ENCODE data around the gene ATXN1.
"Not testable (repeated sequence)": the region's sequence is repeated elsewhere in the genome, so short reads cannot be mapped to it uniquely, and the experiment has no call there.

ATXN1 gene

DNA sequence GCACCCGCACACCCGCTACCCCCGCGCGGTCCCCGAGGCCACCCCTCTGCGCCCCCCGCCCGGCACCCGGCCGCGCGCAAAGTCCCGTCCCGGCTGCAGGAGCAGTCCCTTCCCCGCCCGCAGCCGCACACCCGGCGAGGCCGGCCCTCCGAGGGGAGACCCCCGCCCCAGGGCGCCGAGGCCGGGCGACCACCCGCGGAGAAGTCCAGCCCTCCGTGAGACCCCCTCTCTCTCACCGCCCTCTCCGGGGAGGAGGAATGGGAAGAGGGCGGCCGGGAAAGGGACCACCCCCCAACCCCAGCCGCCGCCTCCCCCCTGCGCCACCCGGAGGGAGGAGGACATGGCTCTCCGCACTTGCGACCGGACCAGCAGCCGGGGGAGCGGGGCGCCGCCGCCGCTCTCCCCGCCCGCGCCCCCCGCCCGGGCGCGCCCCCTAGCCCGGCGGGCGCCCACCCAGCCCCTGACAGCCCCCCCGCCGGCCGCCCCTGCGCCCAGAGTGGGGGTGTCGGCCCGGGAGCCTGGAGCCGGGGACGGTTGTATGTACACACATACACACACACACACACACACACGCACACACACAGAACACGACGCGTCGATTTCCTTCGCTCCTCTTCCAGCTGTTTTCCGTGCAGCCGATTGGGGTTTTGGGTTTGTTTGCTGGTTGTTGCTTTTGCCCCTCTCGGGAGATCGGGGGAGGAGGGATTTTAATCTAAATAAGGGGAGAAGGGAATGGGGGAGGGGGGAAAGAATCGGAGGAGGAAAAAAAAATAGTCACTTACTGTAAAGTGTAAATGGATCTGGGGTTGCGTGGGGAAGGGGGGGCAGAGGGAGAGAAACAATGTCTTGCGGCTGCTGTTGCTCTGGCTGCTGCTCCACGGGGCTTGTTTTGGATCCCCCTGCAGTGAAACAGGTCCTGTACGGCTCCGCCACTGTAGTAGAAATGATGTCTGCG is at the start of gene ATXN1:
Gene ATXN1 (minus strand): TSS at position 945 of the 955 bp plus-strand sequence.
- peak; percentile 46 for DNase-seq (ENCODE audit: low spot score)

GRCh38 chr6:16810411-16810810 is 49.2 kb upstream of the ATXN1 start:
- DNase-seq (ENCODE audit: low spot score), result no peak

DNA sequence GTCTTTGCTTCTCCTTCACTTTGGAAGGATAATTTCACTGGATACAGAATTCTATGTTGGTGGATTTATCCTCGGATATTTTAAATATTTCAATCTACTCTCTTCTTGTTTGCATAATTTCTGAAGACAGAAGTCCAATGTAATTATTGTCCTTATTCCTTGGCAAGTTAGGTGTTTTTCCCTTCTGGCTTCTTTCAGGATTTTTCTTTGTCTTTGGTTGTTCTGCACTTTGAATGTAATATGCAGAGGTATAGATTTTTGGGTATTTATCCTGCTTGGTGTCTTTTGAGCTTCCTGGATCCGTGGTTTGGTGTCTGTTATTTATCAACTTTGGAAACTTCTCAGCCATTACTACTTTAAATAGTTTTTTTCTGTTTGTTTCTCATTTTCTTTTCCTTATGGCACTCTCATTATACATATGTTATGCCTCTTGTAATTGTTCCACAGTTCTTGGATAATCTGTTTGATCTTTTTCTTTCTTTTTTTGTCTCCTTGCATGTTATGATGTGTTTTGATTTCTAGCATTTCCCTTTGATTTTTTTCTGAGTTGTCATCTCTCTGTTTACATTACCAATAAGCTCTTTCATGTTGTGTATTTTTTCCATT is 48.6 kb upstream of the ATXN1 start:
- DNase-seq (ENCODE audit: low spot score), result no peak

DNA sequence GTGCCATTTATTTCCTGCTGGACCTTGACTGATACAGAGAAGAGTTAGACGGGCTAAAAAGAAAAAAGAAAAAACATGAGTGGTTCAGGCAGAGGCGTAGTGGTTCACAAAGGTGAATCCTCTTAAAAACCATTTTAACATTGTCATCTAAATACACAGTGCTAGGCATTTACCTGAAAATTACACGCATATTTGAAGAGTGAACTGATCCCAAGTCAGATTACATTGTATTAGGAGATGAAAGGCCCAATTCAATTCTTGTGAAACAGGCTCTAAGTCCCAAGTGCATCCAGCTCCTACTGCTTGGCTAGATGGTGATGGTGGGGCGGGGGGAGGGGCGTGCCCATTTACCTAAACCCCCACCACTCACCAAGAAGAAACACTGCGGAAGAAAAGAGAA is 46.7 kb upstream of the ATXN1 start:
- DNase-seq (ENCODE audit: low spot score), result no peak

- no peak for DNase-seq (ENCODE audit: low spot score)
Observed at GRCh38 chr6:16806363-16806762, 45.1 kb upstream of the ATXN1 start.

GRCh38 chr6:16805243-16805950 is 44.1 kb upstream of the ATXN1 start:
- DNase-seq (ENCODE audit: low spot score), result peak; percentile 25

DNA sequence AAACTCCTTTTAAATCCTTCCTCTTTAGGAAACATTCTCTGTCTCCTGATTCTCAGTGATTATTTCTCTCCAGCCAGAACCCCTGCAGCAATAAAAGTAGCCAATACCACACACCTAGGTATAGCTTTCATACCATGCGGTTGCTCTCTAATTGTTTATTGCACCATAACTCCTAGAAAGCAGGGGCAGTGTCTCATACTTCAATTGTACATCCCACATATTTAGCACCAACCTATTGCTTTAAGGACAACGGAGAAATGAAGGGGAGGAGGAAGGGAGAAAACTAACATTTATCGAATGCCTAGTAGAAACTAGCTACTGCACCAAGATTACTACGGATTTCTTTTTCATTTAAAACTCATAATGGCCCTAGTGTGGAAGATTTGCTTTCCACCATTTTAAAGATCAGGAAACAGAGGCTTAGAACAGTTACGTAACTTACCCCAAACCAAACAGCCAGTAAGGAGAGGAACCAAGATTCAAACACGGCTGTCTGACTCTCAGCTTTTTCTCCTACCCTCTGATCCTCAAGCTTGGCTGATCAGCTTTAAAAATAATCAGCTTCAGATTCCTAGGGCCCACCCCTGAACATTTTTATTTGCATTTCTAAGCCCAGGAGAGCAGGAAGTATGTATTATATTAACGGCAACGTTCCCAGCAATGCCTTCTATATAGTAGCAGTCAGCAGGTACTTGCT is 43.4 kb upstream of the ATXN1 start:
- DNase-seq (ENCODE audit: low spot score), result no peak

GRCh38 chr6:16803294-16804200 is 42.3 kb upstream of the ATXN1 start:
- DNase-seq (ENCODE audit: low spot score), result peak; percentile 75

DNA sequence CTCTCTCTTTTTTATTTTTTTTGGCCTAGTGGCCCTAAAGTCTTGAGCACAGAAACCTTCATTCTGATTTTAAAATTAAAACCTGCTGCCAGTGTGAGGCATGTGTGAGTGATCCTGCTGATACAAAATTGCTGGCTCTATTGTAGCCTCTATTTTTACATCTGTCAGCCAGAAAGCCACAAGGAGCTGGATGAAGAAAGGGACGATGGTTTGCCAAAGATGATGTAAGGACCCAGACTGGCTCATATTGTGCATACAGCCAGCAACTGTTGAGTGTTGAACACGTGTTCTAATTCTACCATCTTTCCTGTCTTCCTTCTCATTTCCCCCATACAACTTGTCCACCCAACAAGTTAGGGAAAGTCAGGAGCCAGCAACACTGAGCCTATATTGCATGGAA is 40.8 kb upstream of the ATXN1 start:
- no peak for DNase-seq (ENCODE audit: low spot score)

DNA sequence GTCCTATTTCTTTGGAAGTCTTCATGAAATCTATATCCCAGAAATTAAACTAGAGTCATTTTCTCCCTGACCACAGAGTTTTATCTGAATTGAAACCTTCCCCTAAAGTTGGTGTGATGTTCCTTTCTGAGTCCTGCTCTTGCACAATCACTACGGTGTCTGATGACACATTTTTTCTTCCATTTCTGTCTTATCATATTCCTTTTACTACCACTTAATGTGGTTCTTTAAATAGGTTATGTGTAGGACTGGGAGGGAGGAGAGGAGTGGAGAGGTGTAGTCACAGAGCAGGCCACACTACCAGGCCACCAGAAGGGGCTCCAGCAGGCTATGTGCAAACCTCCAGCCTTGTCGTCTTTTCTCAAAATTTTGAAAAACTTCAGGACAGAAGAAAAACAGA is 39.7 kb upstream of the ATXN1 start:
- DNase-seq (ENCODE audit: low spot score), result no peak

- DNase-seq (ENCODE audit: low spot score), result no peak
Observed at GRCh38 chr6:16800341-16800740, 39.1 kb upstream of the ATXN1 start.

- no peak for DNase-seq (ENCODE audit: low spot score)
Observed at GRCh38 chr6:16799279-16800193, 38.3 kb upstream of the ATXN1 start.

- DNase-seq (ENCODE audit: low spot score), result no peak
Observed at GRCh38 chr6:16793828-16794412, 32.7 kb upstream of the ATXN1 start.

GRCh38 chr6:16789329-16790038 is 28.2 kb upstream of the ATXN1 start:
- DNase-seq (ENCODE audit: low spot score), result no peak

GRCh38 chr6:16787128-16787682 is 25.9 kb upstream of the ATXN1 start:
- DNase-seq (ENCODE audit: low spot score), result no peak

- DNase-seq (ENCODE audit: low spot score), result no peak
Observed at GRCh38 chr6:16785496-16785895, 24.2 kb upstream of the ATXN1 start.

GRCh38 chr6:16784957-16785356 is 23.7 kb upstream of the ATXN1 start:
- DNase-seq (ENCODE audit: low spot score), result not testable (repeated sequence)

DNA sequence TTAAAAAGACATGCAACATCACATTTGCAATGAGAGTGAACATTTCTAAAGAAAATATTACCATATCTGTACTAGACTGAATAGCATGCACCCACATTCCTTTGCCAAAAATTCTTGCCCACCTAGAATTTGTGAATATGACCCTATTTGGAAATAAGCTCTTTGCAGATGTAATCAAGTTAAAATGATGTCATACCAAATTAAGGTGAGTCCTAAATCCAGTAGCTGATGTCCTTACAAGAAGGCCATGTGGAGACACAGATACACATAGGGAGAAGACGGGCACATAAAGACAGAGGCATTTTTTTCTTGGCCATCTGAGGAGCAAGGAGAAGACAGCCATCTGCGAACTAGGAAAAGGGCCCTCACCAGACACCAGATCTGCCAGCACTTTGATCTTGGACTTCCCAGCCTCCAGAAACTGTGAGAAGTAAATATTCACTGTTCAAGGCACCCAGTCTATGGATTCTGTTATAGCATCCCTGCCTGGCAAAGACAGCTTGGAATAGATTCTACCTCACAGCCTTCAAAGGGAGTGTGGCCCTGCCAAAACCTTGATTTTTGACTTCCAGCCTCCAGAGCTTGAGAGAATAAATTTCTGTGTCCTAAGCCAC is 22.8 kb upstream of the ATXN1 start:
- DNase-seq (ENCODE audit: low spot score), result no peak
